Measurements from ENCODE around the gene PRMT9.

GRCh38 chr4:147689067-147689466, 5.1 kb upstream of the PRMT9 start:
- TF ChIP-seq EZH2 (IDR thresholded peaks at IDR 0.05; ENCODE audit: insufficient read depth, poor library complexity, severe bottlenecking) (no peak), EZH2phosphoT487 (IDR thresholded peaks at IDR 0.05; ENCODE audit: insufficient read depth, low read depth) (no peak)
